HG03045 (cell line): ENCODE results near the gene SALL2.

Experiments used
- ATAC-seq: cut with Tn5 transposase; IDR thresholded peaks from one replicate; pipeline ENCODE4 v1.9.1; 2021; ENCODE audit warnings: mild to moderate bottlenecking, moderate library complexity; ENCODE audit not compliant: unreplicated experiment

SALL2 gene

DNA sequence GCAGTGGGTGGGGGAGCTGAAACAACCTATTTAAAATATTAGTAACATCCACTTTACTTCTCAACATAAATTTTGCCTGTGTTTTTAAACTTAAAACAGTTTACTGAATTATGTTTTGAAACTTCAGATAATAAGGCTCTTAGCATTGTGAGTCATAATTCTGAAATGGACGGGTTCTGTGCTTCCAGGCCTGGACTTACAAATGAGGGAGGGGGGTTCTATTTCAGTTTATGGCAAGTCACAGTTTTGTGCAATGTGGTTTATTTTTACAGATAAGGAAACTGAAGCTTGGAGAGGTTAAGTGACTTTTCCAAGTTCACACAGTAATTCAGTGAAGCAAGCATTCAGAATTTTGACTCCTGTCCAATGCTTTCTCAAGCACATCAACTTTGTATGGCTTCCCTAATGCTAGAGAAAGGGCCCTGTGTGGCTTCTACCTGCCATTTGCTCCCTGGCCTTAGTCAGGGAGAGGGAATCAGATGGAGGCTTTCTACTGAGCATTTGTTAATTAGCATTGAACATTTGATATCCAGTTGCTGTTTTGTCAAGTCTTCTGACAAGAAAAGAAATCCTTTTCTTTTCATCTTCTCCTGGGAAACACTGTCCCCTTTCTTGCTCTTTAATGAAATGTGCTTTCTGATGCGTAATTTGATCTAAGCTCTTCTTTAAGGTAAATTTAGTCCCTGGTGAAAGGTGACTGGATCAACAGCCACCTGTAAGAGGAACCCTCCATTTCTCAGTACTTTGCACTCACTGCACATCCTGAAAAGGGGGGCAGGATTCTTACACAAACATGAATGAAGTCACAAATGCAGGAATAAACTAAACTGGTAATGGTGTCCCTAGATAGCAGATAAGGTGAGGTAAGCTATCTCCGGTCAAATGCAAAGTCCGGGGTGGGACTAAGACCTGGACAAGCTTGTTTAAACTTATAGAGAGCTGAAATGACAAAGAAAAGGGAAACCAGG lies 2.5 kb upstream of the SALL2 start:
- ATAC-seq = no peak

DNA sequence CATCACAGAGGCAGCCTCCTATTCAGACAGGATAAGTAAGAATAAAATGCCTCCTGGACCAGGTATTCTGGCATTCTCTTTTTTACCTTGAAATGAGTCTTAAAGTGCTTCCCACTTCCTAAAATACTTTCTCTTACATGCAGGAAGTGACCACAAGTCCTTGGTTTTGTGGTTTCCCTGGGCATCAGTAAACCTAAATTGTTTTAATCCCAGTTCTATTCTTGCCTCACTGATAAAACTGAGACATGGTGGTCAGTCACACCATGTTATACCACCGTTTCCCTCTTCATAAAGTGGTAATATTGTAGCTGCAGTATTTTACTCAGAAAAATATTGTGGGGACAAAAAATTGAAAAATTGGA lies 1.2 kb upstream of the SALL2 start:
- no peak for ATAC-seq

DNA sequence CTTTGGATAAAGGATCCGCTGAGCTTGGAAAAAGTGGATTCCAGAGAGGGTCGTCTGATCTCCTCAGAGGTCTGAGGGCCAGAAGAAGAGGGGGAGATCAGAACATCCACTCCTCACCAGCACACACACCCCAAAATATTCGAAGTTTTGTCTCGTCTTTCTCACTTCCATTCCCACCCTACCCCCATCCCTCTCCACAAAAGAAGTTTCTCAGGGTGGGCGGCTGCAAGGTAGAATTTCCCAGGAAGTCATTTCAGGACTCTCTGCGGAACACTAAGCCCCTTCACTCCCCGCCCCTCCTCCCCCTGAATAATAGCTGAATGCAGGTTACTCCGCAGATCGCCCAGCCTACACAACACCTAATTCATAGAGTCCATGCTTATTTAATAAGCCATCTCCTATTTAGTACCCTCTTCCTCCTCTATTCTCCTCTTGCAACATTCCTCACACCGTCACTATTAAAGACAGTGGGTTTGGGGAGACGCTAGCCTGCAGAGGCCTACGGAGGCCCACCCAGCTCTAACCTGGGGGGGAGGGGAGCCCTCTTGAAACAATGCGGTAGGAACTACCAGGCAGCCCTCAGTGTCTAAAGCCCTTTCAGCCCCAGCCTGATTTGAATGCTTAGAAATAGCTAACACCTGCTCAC lies 649 bp upstream of the SALL2 start:
- no peak for ATAC-seq

DNA sequence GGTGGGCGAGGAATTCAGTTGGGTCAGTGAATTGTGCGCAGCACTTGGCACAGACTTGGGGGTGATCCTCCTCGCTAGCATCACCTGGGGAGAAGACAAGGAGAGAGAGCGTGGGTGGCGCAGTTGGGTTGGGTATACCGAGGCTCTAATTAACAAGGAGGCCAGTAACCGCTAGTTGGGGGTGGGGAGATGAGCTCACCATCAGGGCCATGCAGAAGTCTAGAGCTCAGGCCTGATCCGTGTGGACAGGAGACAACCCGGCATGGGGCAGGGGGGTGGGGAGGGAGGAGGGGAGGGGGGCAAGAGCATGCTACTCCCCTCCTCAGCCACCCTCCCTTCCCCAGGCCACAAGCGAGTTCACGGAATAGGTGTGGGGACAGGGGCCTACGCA lies 580 bp downstream of the SALL2 start:
- ATAC-seq = no peak

DNA sequence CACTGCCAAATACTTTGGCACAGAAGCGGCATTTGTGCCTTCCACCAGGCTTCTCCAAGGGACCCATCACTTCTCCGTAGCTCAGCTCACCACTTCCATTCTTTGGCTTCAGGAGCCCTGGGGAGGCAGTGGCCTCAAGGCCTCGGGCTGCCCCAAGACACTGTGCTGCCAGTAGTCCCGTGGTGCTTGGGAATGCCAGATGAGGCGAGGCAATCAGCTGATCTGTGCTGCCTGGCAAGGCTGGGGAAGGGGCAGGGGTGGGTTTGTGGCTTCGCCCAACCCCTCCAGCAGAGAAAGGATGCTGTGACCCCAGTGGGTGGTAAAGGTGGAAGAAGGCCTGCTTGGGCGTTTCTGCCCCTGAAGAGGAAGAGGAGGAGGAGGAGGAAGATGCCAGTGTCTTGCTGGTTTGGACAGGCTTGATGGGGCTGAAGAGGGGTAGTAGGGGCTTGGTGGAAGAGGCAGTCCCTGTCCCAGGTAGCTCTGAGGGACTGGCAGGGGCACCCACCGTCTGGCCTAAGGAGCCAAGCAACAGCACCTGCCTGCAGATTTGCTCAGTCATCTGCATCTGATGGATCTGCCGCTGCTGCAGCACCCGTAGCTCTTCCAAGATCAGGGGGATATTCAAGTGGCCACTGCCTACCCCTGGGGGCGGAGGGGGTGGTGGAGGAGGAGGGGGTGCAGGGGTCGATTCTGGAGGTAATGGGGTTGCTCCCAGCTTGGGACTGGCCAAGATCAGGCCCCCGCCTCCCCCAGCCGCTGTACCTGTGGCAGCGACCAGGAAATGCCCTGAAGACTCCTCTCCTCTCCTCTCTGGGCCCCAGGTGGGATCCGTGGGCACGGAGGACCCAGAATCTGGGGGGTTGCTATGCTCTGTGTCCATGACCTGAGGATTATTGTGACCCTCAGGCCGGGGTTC lies 1.3 kb downstream of the SALL2 start:
- no peak for ATAC-seq

DNA sequence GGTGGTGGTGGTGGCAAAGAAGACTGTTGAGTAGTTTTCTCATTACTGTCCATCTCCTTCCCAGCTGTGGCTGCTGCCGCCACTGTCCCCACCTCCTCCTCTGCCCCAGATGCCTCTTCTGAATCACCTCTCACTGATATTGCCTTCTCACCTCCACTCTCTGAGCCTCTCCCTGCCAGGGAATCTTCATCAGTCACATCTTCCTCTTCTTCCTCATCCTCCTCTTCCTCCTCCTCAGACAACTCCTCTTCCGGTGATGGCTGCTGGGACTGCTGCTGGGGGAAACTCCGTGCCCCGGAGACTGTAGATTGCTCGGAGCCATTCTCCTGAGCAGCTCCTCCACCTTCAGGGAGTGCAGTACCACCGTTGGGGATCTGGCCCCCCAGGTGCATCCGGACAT lies 2.9 kb downstream of the SALL2 start:
- ATAC-seq = no peak

DNA sequence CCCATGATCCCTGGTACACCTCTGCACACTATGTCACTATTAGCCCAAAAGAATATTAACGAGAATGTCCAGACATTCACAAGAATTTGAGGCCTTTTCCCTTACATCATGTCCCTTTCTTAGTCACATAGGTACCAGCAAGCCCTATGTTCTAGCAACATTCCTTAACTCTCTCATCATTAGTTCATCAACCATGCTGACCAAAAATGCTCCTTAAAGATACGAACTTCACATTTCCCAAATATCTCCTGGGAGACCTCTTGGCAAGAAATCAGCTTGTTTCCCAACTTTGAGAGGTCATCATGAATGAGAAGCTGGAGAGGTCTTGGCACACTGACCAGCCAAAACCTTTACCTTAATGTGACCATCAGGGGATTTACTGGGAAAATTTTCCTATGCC lies 4.6 kb downstream of the SALL2 start:
- ATAC-seq = no peak

DNA sequence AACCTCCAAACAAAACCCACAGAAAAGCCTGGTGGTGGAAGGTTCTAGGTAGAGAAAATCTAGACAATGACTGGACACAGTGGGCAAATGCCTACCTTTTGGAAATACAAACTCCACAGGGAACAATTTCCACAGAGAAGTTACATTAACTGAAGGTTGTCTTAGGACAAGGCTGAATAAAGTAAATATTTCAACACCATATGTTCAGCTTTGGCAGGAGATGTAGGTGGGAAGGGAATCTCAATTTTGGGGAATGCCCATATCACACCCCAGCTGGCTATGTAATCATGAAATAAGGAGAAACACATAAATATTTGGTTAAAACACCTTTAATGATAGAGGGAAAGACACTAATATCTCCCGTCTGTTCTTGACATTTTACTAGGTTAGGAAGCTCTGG lies 5.4 kb downstream of the SALL2 start:
- ATAC-seq = no peak

DNA sequence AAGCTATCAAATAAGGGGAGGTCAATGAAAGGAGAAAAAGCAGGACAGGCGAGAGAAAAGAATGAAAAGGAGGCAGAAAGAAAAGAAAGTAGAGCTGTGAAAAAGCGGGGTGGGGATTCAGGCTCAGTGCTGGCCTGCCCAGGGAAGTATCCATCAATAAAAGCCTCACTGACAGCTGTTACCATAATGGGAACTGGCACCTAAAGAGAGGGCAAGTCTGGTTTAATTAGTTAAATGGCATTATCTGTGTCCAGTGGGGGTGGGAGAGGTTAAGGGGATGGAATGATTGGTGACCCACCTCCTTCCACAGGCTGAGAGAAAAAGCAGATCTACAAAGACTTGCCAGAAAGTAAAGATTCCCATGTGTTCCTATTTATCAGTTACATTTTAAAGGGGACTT lies 7.4 kb downstream of the SALL2 start:
- no peak for ATAC-seq

DNA sequence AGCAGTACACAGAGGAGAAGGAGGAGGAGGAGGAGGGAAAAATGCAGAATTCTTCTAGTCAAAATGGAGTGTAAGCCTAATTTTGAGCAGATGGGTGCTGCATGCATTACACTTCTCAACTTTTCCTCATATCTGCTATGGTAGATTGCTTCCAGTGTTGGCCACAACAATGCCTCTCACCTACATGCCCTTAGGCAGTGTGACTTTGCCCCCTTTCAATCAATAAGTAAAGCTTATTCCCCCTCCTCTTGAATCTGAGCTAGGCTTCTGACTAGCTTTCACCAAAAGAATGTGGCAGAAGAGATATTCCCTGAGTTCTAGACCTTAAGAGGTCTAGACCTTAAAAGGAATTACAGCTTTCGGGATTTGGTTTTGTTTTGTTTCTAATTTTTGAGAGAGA lies 11.8 kb downstream of the SALL2 start:
- no peak for ATAC-seq

DNA sequence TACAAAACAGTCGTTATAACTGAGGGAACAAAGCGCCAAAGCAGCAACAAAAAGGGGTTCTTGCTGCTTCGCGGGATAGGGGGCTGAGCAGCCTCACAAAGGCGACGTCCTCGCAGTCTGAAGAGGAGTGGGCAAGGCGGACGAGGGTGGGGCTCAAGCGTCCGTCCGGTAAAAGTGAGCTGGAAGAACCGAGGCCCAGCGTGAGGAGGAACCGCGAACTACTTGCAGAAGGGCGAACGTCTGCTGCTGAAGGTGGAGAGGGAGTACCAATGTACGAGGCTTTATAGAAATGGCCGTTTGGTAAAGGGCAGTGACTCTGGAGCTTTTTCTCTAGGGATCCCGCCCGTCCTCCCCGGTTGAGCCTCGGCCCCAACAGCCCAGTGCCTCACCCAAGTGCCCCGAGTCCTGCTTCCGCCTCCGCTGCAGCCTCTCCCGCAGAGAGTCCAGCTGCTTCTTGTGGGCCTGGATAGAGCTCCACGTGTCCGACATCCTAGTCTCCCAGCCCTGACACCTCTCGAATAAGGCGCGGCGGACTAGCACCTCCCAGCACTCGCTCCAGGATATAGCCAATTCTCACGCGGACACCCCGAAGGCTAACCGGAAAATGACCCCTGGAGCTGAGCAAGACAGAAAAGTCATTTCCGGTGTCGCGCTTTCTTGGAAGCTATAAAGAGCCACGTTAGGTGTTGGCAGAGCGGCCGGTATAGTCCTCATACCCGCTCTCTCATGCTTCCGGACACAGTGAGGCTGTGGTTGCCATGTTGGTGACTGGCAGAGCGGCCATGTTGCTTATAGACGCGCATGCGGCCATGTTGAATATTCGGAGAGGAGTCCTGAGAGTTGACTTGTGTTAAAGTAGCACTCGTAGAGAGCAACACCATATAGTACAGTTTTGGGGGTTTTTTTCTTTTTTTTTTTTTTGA lies 15.2 kb downstream of the SALL2 start, which contains the start of gene METTL3:
Gene METTL3, minus strand, starts transcription at position 606 of the 923 bp plus-strand sequence. Its CDS starts 117 bp downstream, at position 489.
- peak; percentile 96 for ATAC-seq

DNA sequence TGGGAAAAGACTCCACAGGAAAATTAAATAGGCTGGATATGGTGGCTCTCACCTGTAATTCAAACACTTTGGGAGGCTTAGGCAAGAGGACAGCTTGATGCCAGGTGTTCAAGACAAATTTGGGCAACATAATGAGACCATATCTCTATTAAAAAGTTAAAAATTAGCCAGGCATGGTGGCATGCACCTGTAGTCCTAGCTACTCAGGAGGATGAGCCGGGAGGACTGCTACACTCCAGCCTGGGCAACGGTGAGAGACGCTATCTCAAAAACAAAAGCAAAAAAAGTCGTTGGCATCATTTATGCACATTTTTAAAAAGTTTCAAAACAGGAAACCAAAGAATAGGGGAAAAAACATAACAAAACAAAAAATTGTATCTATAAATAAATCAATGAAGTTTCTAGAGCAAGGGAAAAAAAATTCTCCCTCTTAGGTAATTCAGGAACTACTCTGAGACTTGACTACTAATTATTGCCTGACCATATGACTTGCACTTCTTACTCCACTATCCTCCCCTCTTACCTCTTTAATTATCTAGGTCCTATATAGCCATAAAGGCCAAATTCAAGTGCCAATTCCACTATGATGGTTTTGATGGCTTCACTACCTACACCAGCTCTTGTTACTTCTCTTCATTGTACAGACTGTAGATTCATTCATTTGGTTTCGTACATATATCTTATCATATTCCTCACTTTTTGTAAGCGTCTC lies 16.6 kb downstream of the SALL2 start:
- ATAC-seq = no peak

DNA sequence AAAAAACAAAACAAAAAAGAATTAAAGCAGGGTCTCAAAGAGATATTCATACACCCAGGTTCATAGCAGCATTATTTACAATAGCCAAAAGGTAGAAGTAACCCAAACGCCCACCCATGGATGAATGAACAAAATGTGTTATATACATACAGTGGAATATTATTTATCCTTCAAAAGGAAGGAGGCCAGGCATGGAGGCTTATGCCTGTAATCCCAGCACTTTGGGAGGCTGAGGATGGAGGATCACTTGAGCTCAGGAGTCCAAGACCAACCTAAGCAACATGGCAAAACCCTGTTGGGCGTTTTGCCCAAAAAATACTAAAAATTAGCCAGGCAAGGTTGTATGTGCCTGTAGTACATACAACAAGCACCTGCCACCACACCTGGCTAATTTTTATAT lies 19.6 kb downstream of the SALL2 start:
- no peak for ATAC-seq

DNA sequence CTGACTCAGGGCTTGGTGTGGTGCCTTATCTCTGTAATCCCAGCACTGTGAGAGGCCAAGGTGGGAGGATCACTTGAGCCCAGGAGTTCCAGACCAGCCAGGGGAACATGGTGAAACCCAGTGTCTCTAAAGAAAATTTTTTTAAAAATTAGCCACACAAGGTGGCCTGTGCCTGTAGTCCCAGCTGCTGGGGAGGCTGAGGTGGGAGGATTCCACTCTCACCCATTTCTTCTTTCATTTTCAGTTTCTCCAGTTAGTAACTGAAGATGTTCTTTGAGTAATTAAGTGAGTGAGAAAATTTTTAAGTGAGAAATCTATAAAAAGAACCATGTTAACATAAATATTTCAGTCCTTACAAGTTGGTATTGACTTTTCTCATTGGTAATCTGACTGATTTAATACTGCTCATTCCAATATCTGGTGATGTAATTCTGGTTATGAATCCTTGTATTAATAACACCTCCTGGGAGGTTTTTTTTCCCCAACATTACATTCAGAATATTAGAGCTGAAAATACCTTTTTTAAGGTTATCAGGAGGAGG lies 21.1 kb downstream of the SALL2 start:
- ATAC-seq = peak; percentile 83

DNA sequence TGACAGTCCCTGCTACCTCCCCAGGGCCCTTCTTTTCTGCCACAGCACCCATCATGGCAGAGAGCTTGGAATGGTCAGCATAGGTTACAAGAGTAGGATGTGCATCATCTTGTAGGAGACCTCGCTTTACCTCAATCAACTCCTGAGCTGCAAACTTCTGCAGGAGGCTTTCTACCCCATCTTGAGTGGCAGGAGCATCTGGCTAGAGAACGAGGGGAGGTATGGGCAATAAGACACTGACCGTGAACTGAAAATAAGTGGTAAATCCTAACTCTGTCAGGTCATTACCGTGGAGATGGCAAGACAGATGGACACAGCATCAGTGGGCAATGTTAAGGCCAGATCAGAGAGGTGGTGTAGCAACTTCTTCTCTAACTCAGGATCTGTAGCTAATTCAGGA lies 22.8 kb downstream of the SALL2 start:
- ATAC-seq = no peak

DNA sequence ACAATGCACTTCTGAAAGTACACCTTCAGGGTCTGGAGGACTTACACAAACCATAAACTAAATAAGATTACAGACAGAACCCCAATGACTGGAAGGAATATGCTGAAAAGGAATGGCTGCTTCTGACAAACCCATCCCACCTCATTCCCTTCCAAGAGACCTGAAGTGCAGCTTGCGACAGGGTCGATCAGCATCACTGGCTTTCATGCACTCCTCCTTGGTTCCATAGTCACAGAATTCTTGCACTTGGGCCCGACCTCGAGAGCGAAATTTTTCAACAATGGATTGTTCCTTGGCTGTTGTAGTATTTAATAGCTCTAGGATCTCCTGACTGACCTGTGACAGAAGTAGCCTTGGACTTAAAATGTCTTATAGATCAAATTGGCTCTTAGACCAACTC lies 24.6 kb downstream of the SALL2 start:
- no peak for ATAC-seq

DNA sequence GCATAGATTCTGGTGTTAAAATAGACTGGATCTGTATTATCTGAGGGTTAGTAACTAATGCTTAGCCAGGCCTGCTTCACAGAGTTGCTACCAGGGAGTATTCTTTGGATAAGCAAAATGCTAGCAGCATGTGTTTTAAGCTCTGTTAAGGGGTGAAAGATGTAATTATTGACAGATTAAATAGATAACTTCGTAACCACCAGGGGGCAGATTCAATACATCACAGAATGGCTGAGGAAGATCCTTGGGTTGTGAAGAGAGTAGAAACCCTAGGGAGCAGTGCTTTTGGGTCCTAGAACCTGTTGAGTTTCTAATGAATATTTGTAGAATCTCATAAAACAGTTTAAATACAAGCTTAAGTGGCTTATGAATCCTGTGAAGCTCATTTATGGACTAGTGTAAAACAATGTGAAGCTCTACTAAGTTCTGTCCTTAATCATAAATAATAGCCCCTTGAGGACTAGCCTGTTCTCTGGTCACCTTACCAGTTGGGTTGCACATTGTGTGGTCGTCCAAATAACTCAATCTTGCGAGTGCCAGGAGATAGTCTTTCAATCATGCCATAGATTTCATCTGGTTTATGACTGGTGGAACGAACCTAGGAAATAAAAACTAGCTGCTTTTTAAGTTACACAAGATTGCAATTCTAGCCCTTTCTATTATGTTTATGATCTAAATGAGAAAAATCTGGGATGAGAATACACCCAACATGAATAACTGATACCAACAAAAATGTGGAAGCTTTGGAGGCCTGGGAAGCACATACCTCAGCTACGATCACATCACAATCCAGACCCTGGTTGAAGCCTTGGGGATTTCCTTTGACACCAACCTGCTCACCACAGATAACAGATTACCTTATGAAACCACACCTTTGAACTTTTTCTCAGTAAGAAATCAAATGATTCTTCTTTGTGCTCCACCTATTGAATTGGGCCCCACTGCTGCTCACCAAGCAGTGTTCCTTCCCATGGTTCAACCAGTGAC lies 27.3 kb downstream of the SALL2 start:
- ATAC-seq = no peak

DNA sequence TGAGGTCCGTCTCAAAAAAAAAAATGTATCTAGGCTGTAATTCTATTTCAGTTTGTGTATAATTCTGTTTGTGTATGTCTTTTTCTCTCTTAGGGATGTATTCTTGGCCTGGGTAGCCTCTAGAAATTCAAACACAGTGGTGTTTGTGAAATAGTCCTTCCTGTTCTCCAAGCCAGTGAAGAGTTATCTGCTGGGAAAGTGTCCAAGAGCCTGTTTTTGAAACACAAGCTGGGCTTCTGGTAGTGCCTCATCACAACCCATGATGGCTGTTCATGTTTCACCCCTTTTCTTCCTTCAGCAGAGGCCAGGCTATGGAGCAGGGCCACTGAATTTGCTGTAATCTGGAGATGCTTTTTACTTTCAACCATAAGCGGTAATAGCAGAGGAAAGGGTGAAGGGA lies 29.7 kb downstream of the SALL2 start:
- ATAC-seq = no peak
